ENCODE data around the gene PCSK2.

- TF ChIP-seq CTCF (conservative IDR thresholded peaks at IDR 0.05) (no peak), ZFX (IDR thresholded peaks at IDR 0.05) (no peak)
These were observed 190.4 kb downstream of the PCSK2 start for GRCh38 chr20:17417225-17417624.
